GM19395 (cell line): ENCODE results near the gene AKAP13.

Experiments used
- ATAC-seq: cut with Tn5 transposase; IDR thresholded peaks from one replicate; pipeline ENCODE4 v1.9.1; 2021; ENCODE audit warnings: mild to moderate bottlenecking, moderate library complexity; ENCODE audit not compliant: unreplicated experiment

The AKAP13 gene

GRCh38 chr15:85587707-85588411 is 207.5 kb downstream of the AKAP13 start:
- no peak for ATAC-seq

DNA sequence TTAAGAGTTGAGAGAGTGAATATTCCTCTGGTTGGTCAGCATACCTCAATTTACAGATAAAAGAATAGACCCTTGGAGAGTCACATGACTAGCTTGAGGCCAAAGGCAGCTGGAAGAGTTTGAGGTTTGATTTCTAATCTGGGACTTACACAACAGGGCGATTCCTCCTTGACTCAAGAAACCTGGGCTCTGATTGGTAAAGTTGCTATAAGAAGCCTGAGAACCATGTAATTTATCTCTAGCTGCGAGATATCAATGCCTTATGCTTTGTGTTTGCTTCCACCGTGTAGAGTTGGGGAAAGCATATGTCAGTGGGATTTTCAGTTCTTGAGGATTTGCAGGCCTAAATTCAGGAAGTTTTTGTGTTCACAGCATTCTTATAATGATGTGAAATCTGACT is 208.3 kb downstream of the AKAP13 start:
- ATAC-seq, result no peak

GRCh38 chr15:85589851-85590250 is 209.4 kb downstream of the AKAP13 start:
- no peak for ATAC-seq

GRCh38 chr15:85591622-85592021 is 211.2 kb downstream of the AKAP13 start:
- no peak for ATAC-seq

- no peak for ATAC-seq
Observed at GRCh38 chr15:85592148-85592547, 211.7 kb downstream of the AKAP13 start.

- ATAC-seq, result no peak
Observed at GRCh38 chr15:85593809-85594445, 213.5 kb downstream of the AKAP13 start.

- ATAC-seq, result no peak
Observed at GRCh38 chr15:85595804-85596536, 215.6 kb downstream of the AKAP13 start.

DNA sequence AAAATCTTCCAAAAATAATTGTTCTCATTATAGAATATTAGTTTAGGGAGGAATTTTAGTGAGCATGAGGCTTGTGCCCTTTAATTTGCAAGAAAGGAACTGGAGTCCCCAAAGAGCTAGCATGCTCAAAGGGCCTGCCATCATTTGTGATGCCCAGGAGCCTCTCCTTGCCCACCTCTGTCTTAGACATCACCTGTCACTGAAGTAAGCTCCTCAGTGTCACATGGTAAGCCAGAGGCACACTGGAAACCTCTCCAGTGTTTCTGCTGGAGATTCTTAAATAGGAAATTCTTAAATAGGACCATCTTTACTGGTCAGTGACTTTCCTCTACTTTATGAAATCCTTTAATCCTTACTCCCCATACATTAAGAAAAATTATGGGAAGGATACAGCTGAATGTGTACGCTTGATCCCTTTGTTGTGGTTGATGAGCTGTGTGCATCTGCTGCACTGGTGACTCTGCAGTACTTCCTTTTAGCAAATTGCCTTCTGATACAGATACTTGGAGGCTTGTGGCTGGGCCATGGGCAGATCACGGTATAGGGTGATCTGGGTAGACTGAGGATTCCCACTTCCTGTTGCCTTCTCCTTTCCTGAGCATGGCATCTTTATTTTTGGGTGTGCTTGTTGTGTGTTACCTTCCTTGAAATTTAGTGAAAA is 216.9 kb downstream of the AKAP13 start:
- no peak for ATAC-seq

- ATAC-seq, result no peak
Observed at GRCh38 chr15:85598219-85598618, 217.8 kb downstream of the AKAP13 start.

- no peak for ATAC-seq
Observed at GRCh38 chr15:85598718-85599398, 218.5 kb downstream of the AKAP13 start.

DNA sequence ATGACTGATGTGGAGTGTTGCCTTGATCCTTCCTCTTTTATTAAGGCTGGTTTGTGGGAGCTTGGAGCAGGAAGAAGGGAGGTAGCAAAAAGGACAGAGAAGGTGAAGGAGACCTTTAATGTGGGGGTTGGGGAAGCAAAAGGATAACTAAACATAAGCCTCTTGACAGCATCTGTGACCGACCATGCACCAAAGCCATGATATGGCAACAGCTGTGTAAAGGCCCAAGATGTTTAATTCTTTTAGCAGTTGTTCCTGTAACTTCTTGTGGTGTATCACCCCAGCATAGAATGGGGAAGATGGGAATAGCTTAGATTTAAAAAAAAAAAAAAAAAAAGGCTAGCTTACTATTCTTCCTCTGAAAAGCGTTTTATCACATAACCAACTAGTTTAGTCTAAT is 219.6 kb downstream of the AKAP13 start:
- no peak for ATAC-seq

- no peak for ATAC-seq
Observed at GRCh38 chr15:85603160-85603559, 222.8 kb downstream of the AKAP13 start.

DNA sequence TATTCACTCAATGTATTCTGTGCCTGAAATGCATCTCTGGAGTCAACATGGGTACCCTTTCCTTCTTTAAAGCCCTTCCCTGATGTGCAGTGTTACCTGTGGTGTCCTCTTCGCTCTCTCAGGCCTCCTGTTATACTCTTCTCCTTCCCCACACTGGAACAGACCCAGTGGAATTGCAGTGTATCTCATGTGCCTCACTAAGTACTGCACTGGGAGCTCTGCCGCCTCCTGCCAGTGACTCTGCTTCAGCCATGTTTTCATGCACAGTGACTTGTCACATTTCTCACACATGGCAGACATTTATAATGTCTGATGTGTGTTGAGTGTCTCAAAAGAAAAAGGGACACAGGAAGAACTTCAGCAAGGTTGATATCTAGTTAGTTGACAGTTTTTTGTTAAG is 223.3 kb downstream of the AKAP13 start:
- no peak for ATAC-seq

GRCh38 chr15:85604194-85604593 is 223.8 kb downstream of the AKAP13 start:
- no peak for ATAC-seq

GRCh38 chr15:85606738-85607137 is 226.3 kb downstream of the AKAP13 start:
- ATAC-seq, result no peak

DNA sequence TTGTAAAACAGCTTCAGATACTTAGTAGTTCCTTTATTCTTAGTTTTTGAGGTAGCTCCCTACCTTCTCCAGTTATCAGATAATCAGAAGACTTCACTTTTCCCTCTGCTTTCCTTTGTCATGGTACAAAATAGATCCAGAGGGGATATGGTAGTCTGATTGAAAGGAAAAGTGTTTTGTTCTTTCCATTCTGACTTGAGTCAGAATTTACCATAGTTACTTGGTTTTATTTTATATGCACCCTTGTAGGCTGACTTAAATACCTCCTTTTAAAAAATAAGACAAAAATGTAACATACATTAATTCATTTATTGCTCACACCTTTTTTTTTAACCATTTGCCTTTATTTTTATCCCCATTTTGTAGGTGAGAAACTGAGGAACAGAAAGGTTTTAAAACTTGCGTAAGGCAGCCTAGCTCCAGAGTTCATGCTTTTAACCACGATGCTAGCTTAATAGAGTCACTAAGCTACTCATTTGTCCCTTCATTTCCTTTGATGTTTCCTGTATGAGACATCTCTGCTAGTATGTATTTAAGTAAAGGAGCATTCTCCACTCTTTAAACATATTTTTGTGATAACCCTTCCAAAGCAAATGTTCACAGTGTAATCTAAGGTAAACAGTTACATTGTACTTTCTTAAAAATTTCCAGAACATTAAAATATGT is 226.9 kb downstream of the AKAP13 start:
- no peak for ATAC-seq

- no peak for ATAC-seq
Observed at GRCh38 chr15:85607842-85608241, 227.4 kb downstream of the AKAP13 start.

- ATAC-seq, result no peak
Observed at GRCh38 chr15:85609492-85609891, 229.1 kb downstream of the AKAP13 start.

GRCh38 chr15:85611361-85611760 is 231.0 kb downstream of the AKAP13 start:
- ATAC-seq, result no peak

- no peak for ATAC-seq
Observed at GRCh38 chr15:85614059-85614458, 233.7 kb downstream of the AKAP13 start.
